Aorta (tissue), 5 donors: ENCODE measurements around the gene TIGIT. TPM values are rescaled to one million over a fixed set of nuclear protein-coding genes. Genes with fewer than 3 reads are reported as not detected.
A peak's percentile ranks its signal among the peaks of the same experiment; 100 is the strongest.

Experiments used
- ATAC-seq: fragments of 200-7000 bp; cut with Tn5 transposase; one replicate; pipeline ENCODE4 v1.9.1; 2022; ENCODE audit warnings: moderate library complexity; ENCODE audit not compliant: low FRiP score
- DNase-seq, 2 donors: peaks; one replicate each; pipeline ENCODE4 v3.0.0-alpha.2; 2020
- H3K27ac ChIP-seq, 2 donors: one replicate each; pipeline ENCODE4 v1.5.1; 2013; ENCODE audit warnings: low read length in 2 of 2, mild to moderate bottlenecking in 2 of 2, moderate library complexity in 2 of 2, control low read depth in 1 of 2, inconsistent platforms in 1 of 2, low read depth in 1 of 2
- H3K27me3 ChIP-seq, 2 donors: one replicate each; pipeline ENCODE4 v1.6.1; 2013; ENCODE audit warnings: control low read depth in 1 of 2, low read length in 1 of 2, mild to moderate bottlenecking in 1 of 2, moderate library complexity in 1 of 2; ENCODE audit not compliant: insufficient read depth in 2 of 2, control insufficient read depth in 1 of 2
- H3K36me3 ChIP-seq, 2 donors: one replicate each; pipeline ENCODE4 v1.6.1; 2013; ENCODE audit warnings: control low read depth in 1 of 2, low read length in 1 of 2, mild to moderate bottlenecking in 1 of 2; ENCODE audit not compliant: insufficient read depth in 2 of 2, control insufficient read depth in 1 of 2
- H3K4me1 ChIP-seq, 2 donors: one replicate each; pipeline ENCODE4 v1.6.1; 2013; ENCODE audit warnings: low read length in 2 of 2, control low read depth in 1 of 2, mild to moderate bottlenecking in 1 of 2, moderate library complexity in 1 of 2; ENCODE audit not compliant: insufficient read depth in 2 of 2, control insufficient read depth in 1 of 2
- H3K4me3 ChIP-seq, 2 donors: one replicate each; pipeline ENCODE4 v1.5.1; 2013; ENCODE audit warnings: low read length in 2 of 2, control low read depth in 1 of 2, mild to moderate bottlenecking in 1 of 2
- H3K9me3 ChIP-seq: one replicate; pipeline ENCODE4 v1.6.1; 2013; ENCODE audit warnings: mild to moderate bottlenecking, low read length; ENCODE audit not compliant: control insufficient read depth
- WGBS, 2 donors: extraction: QIAGEN DNeasy Blood & Tissue Kit; methylation state at CpG; one replicate each; pipeline ENCODE4 v1.1.7; 2013; 5-methylcytosine and 5-hydroxymethylcytosine counted together
- intact Hi-C, 2 donors: fragments of 100-400 bp; cut with DNase I; formaldehyde crosslinking; loops; one replicate each; pipeline versions ENCODE4 v1.14.2 to v1.15.0; 2022
- polyA plus RNA-seq, 2 donors: library from polyadenylated mRNA; stranded (reverse); fragments of 200-250 nt; gene quantifications; one replicate each; pipeline ENCODE4 v1.2.3, GENCODE V29; 2013
- total RNA-seq, 2 donors: library from RNA; stranded (reverse); fragmentation: NEBNext Ultra II Directional; extraction: Animal tissue kit (Norgen Biotek cat#: 25700); gene quantifications; one replicate each; pipeline ENCODE4 v1.2.1, GENCODE V29; 2021
- donor health status: healthy with polysubstance abuse.
- donor health status: Bipolar disorder and iron deficiency.
- donor health status: DM: no; HTN: no; CAD: no.
- donor health status: DM: no; HTN: no; CAD: no.
- donor health status: DM: yes; HTN: yes; CAD: no.

TIGIT gene
- total and polyA plus RNA-seq, 4 donors = 0.15 to 1.0 (median 0.75) TPM; not detected in 1

- WGBS, 2 donors = 98% methylated on average over 64 of the region's 64 CpGs
- ATAC-seq = peak; percentile 60
- H3K4me3 ChIP-seq = no peak overlapping the region
Measured at GRCh38 chr3:114351123-114351821, 57.4 kb downstream of the TIGIT start.

GRCh38 chr3:114351822-114352145 is 58.0 kb downstream of the TIGIT start:
- 97 to 98% methylated on average over 9 of the region's 9 CpGs for WGBS, 2 donors
- intact Hi-C loops = no loop called here
- Histone ChIP-seq H3K27me3 (no peaks in the 10 kb centered on the region), H3K27ac (no peak overlapping the region), H3K36me3 (peaks cover 0 to 7% of the 10 kb centered on the region in 2 donors), H3K4me1 (peaks cover 0 to 2% of the 10 kb centered on the region in 2 donors), H3K4me3 (no peak overlapping the region), H3K9me3 (no peaks in the 10 kb centered on the region)
- DNase-seq = no peak
- no peak for ATAC-seq

More at GRCh38 chr3:114351123-114351821, 57.4 kb downstream of the TIGIT start:
- Histone ChIP-seq H3K4me1 (peaks cover 0 to 2% of the 10 kb centered on the region in 2 donors), H3K36me3 (peaks cover 0 to 7% of the 10 kb centered on the region in 2 donors), H3K27ac (no peak overlapping the region), H3K27me3 (no peaks in the 10 kb centered on the region), H3K9me3 (no peaks in the 10 kb centered on the region)
- intact Hi-C loops = no loop called here
- DNase-seq = peak in 1 of 2 donors; percentile 73

GRCh38 chr3:114355653-114356052 is 61.8 kb downstream of the TIGIT start:
- Histone ChIP-seq H3K9me3 (no peaks in the 10 kb centered on the region), H3K27me3 (no peaks in the 10 kb centered on the region), H3K4me1 (peaks cover 0 to 2% of the 10 kb centered on the region in 2 donors), H3K27ac (no peak overlapping the region), H3K36me3 (peaks cover 0 to 4% of the 10 kb centered on the region in 2 donors), H3K4me3 (no peak overlapping the region)
- ATAC-seq = no peak
- no peak for DNase-seq
- intact Hi-C loops = no loop called here

GRCh38 chr3:114356066-114356465 is 62.2 kb downstream of the TIGIT start:
- H3K9me3 ChIP-seq = no peaks in the 10 kb centered on the region
- H3K4me3 ChIP-seq = no peak overlapping the region
- intact Hi-C loops = no loop called here
- ATAC-seq (no peak), DNase-seq (no peak)
- peak overlapping the region in 1 of 2 donors; percentile 44 for H3K27ac ChIP-seq
- no peaks in the 10 kb centered on the region for H3K27me3 ChIP-seq
- H3K4me1 ChIP-seq = peaks cover 0 to 2% of the 10 kb centered on the region in 2 donors
- peaks cover 0 to 4% of the 10 kb centered on the region in 2 donors for H3K36me3 ChIP-seq
- WGBS, 2 donors = 14 to 22% methylated on average over 4 of the region's 4 CpGs

- no peaks in the 10 kb centered on the region for H3K9me3 ChIP-seq
- no peak overlapping the region for H3K27ac ChIP-seq
- peaks cover 0 to 2% of the 10 kb centered on the region in 2 donors for H3K4me1 ChIP-seq
- WGBS, 2 donors = 82 to 91% methylated on average over 1 of the region's 1 CpG
- DNase-seq = no peak
- ATAC-seq = no peak
- H3K4me3 ChIP-seq = no peak overlapping the region
- H3K27me3 ChIP-seq = no peaks in the 10 kb centered on the region
- intact Hi-C loops = no loop called here
- peaks cover 0 to 1% of the 10 kb centered on the region in 2 donors for H3K36me3 ChIP-seq
Measured at GRCh38 chr3:114356525-114356924, 62.7 kb downstream of the TIGIT start.

Other genes with a start within 250 kb of the TIGIT start
- gene CCDC191, start 237.5 kb upstream of the TIGIT start, total RNA-seq = 1 to 10 TPM; 2.6 to 8.6 TPM
- gene CCDC191, start 237.5 kb upstream of the TIGIT start, polyA plus RNA-seq = 1 to 10 TPM; 1.4 to 3.1 TPM
- 10 to 100 TPM; 16.2 to 23.4 TPM for gene QTRT2, start 237.3 kb upstream of the TIGIT start, total RNA-seq
- 1 to 10 TPM; 4.5 to 4.6 TPM for gene QTRT2, start 237.3 kb upstream of the TIGIT start, polyA plus RNA-seq
- not detected for gene DRD3, start 115.0 kb upstream of the TIGIT start, total RNA-seq
- not detected for gene DRD3, start 115.0 kb upstream of the TIGIT start, polyA plus RNA-seq
- under 1 TPM in 1 of 2 donors, not detected in 1; 0.15 TPM for gene ZNF80, start 56.5 kb upstream of the TIGIT start, total RNA-seq
- not detected for gene ZNF80, start 56.5 kb upstream of the TIGIT start, polyA plus RNA-seq